Left lung (tissue), 10 donors: ENCODE data around the gene HOXA11. TPM values are rescaled to one million over a fixed set of nuclear protein-coding genes. Genes with fewer than 3 reads are reported as not detected.
A peak's percentile ranks its signal among the peaks of the same experiment; 100 is the strongest.

Source experiments
- ATAC-seq: fragments of 200-7000 bp; cut with Tn5 transposase; one replicate; pipeline ENCODE4 v1.9.1; 2020; ENCODE audit warnings: moderate library complexity
- DNase-seq, 4 donors: peaks; one replicate each; pipeline ENCODE4 v3.0.0-alpha.2; 2013 to 2020
- H3K27ac ChIP-seq, 2 donors: fragments of 200-600 bp; sonication (generic) in 1 of 2; one replicate each; pipeline versions ENCODE4 v1.5.0 to v1.8.0; 2020 to 2021
- H3K27me3 ChIP-seq, 2 donors: fragments of 200-600 bp; sonication (generic) in 1 of 2; one replicate each; pipeline versions ENCODE4 v1.5.0 to v1.8.0; 2020 to 2021
- H3K36me3 ChIP-seq, 2 donors: fragments of 200-600 bp; sonication (generic) in 1 of 2; one replicate each; pipeline versions ENCODE4 v1.5.0 to v1.8.0; 2020 to 2021
- H3K4me1 ChIP-seq, 2 donors: fragments of 200-600 bp; one replicate each; pipeline ENCODE4 v1.8.0; 2021
- H3K4me3 ChIP-seq, 2 donors: fragments of 200-600 bp; sonication (generic) in 1 of 2; one replicate each; pipeline versions ENCODE4 v1.5.0 to v1.8.0; 2020 to 2021; ENCODE audit warnings: mild to moderate bottlenecking in 1 of 2
- H3K9me3 ChIP-seq, 2 donors: fragments of 200-600 bp; sonication (generic) in 1 of 2; one replicate each; pipeline versions ENCODE4 v1.5.0 to v1.8.0; 2020 to 2021
- CTCF ChIP-seq, 2 donors: fragments of 200-600 bp; sonication (generic) in 1 of 2; IDR thresholded peaks; one replicate each; pipeline versions ENCODE4 v1.5.0 to v1.8.0; 2021; ENCODE audit warnings: antibody characterized with exemption in 2 of 2
- intact Hi-C, 2 donors: fragments of 100-400 bp; cut with DNase I; formaldehyde crosslinking; loops; one replicate each; pipeline versions ENCODE4 v1.11.2 to v1.14.2; 2022
- polyA plus RNA-seq, 6 donors: library from polyadenylated mRNA; unstranded; fragments of 120-200 nt; gene quantifications; one replicate each; pipeline ENCODE4 v1.2.1, GENCODE V29; 2013; ENCODE audit not compliant: insufficient read length in 6 of 6
- total RNA-seq, 2 donors: library from RNA; stranded (reverse); fragmentation: NEBNext Ultra II Directional; extraction: Animal tissue kit (Norgen Biotek cat#: 25700); gene quantifications; one replicate each; pipeline ENCODE4 v1.2.1, GENCODE V29; 2021
- donor health status: DM: no; HTN: yes; CAD: no.
- donor health status: DM: no; HTN: no; CAD: no.

The HOXA11 gene
- total and polyA plus RNA-seq, 8 donors = 0.10 to 0.23 (median 0.13) TPM; not detected in 4

- peak overlapping the region; percentile 75 to 87 for H3K27ac ChIP-seq
- TF ChIP-seq CTCF (IDR thresholded peaks at IDR 0.05) = no peak
- DNase-seq (no peak), ATAC-seq (no peak)
- H3K27me3 ChIP-seq = peaks cover 71 to 100% of the 10 kb centered on the region in 2 donors
- peaks cover 0 to 50% of the 10 kb centered on the region in 2 donors for H3K4me1 ChIP-seq
- H3K9me3 ChIP-seq = no peaks in the 10 kb centered on the region
- no peaks in the 10 kb centered on the region for H3K36me3 ChIP-seq
- intact Hi-C loops = no loop called here
- H3K4me3 ChIP-seq = peak overlapping the region; percentile 41 to 46
Observed at GRCh38 chr7:27149842-27150567, 35.0 kb downstream of the HOXA11 start.

GRCh38 chr7:27148756-27149641, 36.0 kb downstream of the HOXA11 start:
- peaks cover 71 to 100% of the 10 kb centered on the region in 2 donors for H3K27me3 ChIP-seq
- intact Hi-C loops = no loop called here
- TF ChIP-seq CTCF (IDR thresholded peaks at IDR 0.05) = no peak

GRCh38 chr7:27148031-27148755, 36.8 kb downstream of the HOXA11 start:
- H3K4me1 ChIP-seq = peaks cover 0 to 50% of the 10 kb centered on the region in 2 donors
- H3K36me3 ChIP-seq = no peaks in the 10 kb centered on the region
- H3K27me3 ChIP-seq = peaks cover 63 to 100% of the 10 kb centered on the region in 2 donors
- peak in 2 of 4 donors; percentile 50 to 63 for DNase-seq
- H3K4me3 ChIP-seq = peak overlapping the region; percentile 19 to 41
- no peaks in the 10 kb centered on the region for H3K9me3 ChIP-seq
- no peak for ATAC-seq
- peak overlapping the region; percentile 75 to 87 for H3K27ac ChIP-seq
- intact Hi-C loops = no loop called here
- no peak for TF ChIP-seq CTCF (IDR thresholded peaks at IDR 0.05)

More at GRCh38 chr7:27148756-27149641, 36.0 kb downstream of the HOXA11 start:
- ATAC-seq (no peak), DNase-seq (peak in 2 of 4 donors; percentile 44 to 71)
- no peaks in the 10 kb centered on the region for H3K9me3 ChIP-seq
- peak overlapping the region; percentile 75 to 87 for H3K27ac ChIP-seq
- peak overlapping the region; percentile 41 to 46 for H3K4me3 ChIP-seq
- peaks cover 0 to 50% of the 10 kb centered on the region in 2 donors for H3K4me1 ChIP-seq
- no peaks in the 10 kb centered on the region for H3K36me3 ChIP-seq

- intact Hi-C loops = no loop called here
- peaks cover 55 to 100% of the 10 kb centered on the region in 2 donors for H3K27me3 ChIP-seq
Observed at GRCh38 chr7:27147199-27148030, 37.6 kb downstream of the HOXA11 start, which contains the start of gene HOXA6. HOXA6 (minus strand) TSS chr7:27147774; CDS start chr7:27147749, 25 bp downstream.

More at GRCh38 chr7:27147199-27148030, 37.6 kb downstream of the HOXA11 start, which contains the start of gene HOXA6:
- peaks cover 0 to 50% of the 10 kb centered on the region in 2 donors for H3K4me1 ChIP-seq
- TF ChIP-seq CTCF (IDR thresholded peaks at IDR 0.05) = no peak
- ATAC-seq (no peak), DNase-seq (peak in 3 of 4 donors; percentile 46 to 82 (median 81))
- peak within 1 kb of the TSS; percentile 19 to 41 for H3K4me3 ChIP-seq
- H3K27ac ChIP-seq = peak within 1 kb of the TSS; percentile 75 to 87
- no peaks in the 10 kb centered on the region for H3K36me3 ChIP-seq
- no peaks in the 10 kb centered on the region for H3K9me3 ChIP-seq
